Tibial nerve (tissue), 4 donors: ENCODE results near the gene PITPNM3.

Experiments
- EP300 ChIP-seq, 2 donors: sonication (generic); formaldehyde crosslinking; IDR thresholded peaks; one replicate each; pipeline ENCODE4 v1.6.1; 2017; ENCODE audit warnings: antibody characterized with exemption in 2 of 2, mild to moderate bottlenecking in 1 of 2
- TF ChIP-seq, protein P1 (sequence below), 5 experiments: fragments of 200-600 bp in 3 of 5; fragments of 450-650 bp in 2 of 5; sonication (generic) in 3 of 5; IDR thresholded peaks; one replicate each; pipeline ENCODE4 v1.5.1; 2016 to 2019; ENCODE audit warnings: antibody characterized with exemption in 5 of 5, mild to moderate bottlenecking in 3 of 5, moderate library complexity in 2 of 5

- TF ChIP-seq, protein P1, sequence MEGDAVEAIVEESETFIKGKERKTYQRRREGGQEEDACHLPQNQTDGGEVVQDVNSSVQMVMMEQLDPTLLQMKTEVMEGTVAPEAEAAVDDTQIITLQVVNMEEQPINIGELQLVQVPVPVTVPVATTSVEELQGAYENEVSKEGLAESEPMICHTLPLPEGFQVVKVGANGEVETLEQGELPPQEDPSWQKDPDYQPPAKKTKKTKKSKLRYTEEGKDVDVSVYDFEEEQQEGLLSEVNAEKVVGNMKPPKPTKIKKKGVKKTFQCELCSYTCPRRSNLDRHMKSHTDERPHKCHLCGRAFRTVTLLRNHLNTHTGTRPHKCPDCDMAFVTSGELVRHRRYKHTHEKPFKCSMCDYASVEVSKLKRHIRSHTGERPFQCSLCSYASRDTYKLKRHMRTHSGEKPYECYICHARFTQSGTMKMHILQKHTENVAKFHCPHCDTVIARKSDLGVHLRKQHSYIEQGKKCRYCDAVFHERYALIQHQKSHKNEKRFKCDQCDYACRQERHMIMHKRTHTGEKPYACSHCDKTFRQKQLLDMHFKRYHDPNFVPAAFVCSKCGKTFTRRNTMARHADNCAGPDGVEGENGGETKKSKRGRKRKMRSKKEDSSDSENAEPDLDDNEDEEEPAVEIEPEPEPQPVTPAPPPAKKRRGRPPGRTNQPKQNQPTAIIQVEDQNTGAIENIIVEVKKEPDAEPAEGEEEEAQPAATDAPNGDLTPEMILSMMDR (IDR thresholded peaks at IDR 0.05), result no peak
- no peak for TF ChIP-seq EP300 (IDR thresholded peaks at IDR 0.05)
These were observed 107.9 kb downstream of the PITPNM3 start for GRCh38 chr17:6448473-6448872.
